H1 (cell line): Measurements from ENCODE around the gene CYP17A1. TPM values are rescaled to one million over a fixed set of nuclear protein-coding genes. Genes with fewer than 3 reads are reported as not detected.
A peak's percentile ranks its signal among the peaks of the same experiment; 100 is the strongest.

Experiments used
- CTCF ChIA-PET: fragments of 300-600 bp; sonication (Branson Sonifier 250); formaldehyde crosslinking; loops from one replicate; lab custom pipeline; 2021; ENCODE audit not compliant: partially characterized antibody; lab: Charles Lee
- POLR2A ChIA-PET: fragments of 300-600 bp; sonication (Branson Sonifier 250); formaldehyde crosslinking; loops from one replicate; lab custom pipeline; 2021; ENCODE audit warnings: inconsistent platforms; ENCODE audit not compliant: partially characterized antibody; lab: Charles Lee
- DNase-seq, 2 experiments: peaks; one replicate each; pipeline versions ENCODE4 v3.0.0 to v3.0.0-alpha.2; 2010 to 2022; ENCODE audit warnings: low spot score in 2 of 2, low read depth in 1 of 2, mixed read lengths in 1 of 2
- FAIRE-seq: peaks from 2 replicates; lab custom pipeline; 2011; peaks lifted over from hg19 to GRCh38; lab: Jason Lieb, UNC
- H2AFZ ChIP-seq: 2 replicates; pipeline ENCODE4 v1.8.1; 2012; ENCODE audit warnings: low read length, inconsistent platforms
- H2AK5ac ChIP-seq: 2 replicates; pipeline ENCODE4 v1.6.1; 2013; ENCODE audit warnings: low read depth, low read length
- H2BK120ac ChIP-seq: replicated peaks from 2 replicates; pipeline ENCODE3; 2013; ENCODE audit warnings: low read depth, low read length, inconsistent platforms
- H2BK12ac ChIP-seq: 2 replicates; pipeline ENCODE4 v1.6.1; 2013; ENCODE audit warnings: low read depth, low read length
- H2BK15ac ChIP-seq: 2 replicates; pipeline ENCODE4 v1.6.1; 2013; ENCODE audit warnings: low read length
- H2BK20ac ChIP-seq: 2 replicates; pipeline ENCODE4 v1.6.1; 2013; ENCODE audit warnings: low read length
- H2BK5ac ChIP-seq: 2 replicates; pipeline ENCODE4 v1.6.1; 2013; ENCODE audit warnings: low read depth, low read length
- H3K14ac ChIP-seq: 2 replicates; pipeline ENCODE4 v1.6.1; 2013; ENCODE audit warnings: inconsistent platforms; ENCODE audit not compliant: insufficient read length
- H3K18ac ChIP-seq: 2 replicates; pipeline ENCODE4 v1.6.1; 2013; ENCODE audit warnings: low read length; ENCODE audit errors: extremely low read depth
- H3K23ac ChIP-seq: 2 replicates; pipeline ENCODE4 v1.6.1; 2013; ENCODE audit warnings: inconsistent platforms; ENCODE audit not compliant: insufficient read length
- H3K23me2 ChIP-seq: 2 replicates; pipeline ENCODE4 v1.6.1; 2013; ENCODE audit warnings: low read depth, low read length
- H3K27ac ChIP-seq: 2 replicates; pipeline ENCODE4 v1.6.1; 2011; ENCODE audit warnings: low read depth, low read length, inconsistent platforms
- H3K27me3 ChIP-seq, 4 experiments: replicated peaks in 1 of 4; 1 replicate in 1 of 4; 2 replicates in 3 of 4; pipeline versions ENCODE4 v1.6.1 to v1.8.1; 2011 to 2013; ENCODE audit warnings: low read length in 3 of 4, mild to moderate bottlenecking in 3 of 4, inconsistent platforms in 2 of 4, mixed read lengths in 2 of 4, moderate library complexity in 1 of 4; ENCODE audit not compliant: control insufficient read depth in 3 of 4, insufficient read depth in 3 of 4; ENCODE audit errors: extremely low read depth in 1 of 4
- H3K36me3 ChIP-seq, 4 experiments: 2 replicates each; pipeline versions ENCODE4 v1.6.1 to v1.8.1; 2011 to 2013; ENCODE audit warnings: mild to moderate bottlenecking in 4 of 4, low read length in 3 of 4, moderate library complexity in 2 of 4, control low read depth in 1 of 4, inconsistent platforms in 1 of 4; ENCODE audit not compliant: insufficient read depth in 4 of 4, control insufficient read depth in 2 of 4
- H3K4ac ChIP-seq: replicated peaks from 2 replicates; pipeline ENCODE3; 2013; ENCODE audit warnings: low read length, low read depth, mixed read lengths, inconsistent platforms; ENCODE audit not compliant: insufficient read length
- H3K4me1 ChIP-seq, 4 experiments: replicated peaks in 1 of 4; 1 replicate in 1 of 4; 2 replicates in 3 of 4; pipeline versions ENCODE4 v1.6.1 to v1.8.1; 2011 to 2013; ENCODE audit warnings: low read length in 3 of 4, inconsistent platforms in 2 of 4, mixed read lengths in 1 of 4; ENCODE audit not compliant: insufficient read depth in 4 of 4, control insufficient read depth in 3 of 4
- H3K4me2 ChIP-seq, 2 experiments: 2 replicates each; pipeline versions ENCODE4 v1.6.1 to v1.8.1; 2011 to 2013; ENCODE audit warnings: low read depth in 2 of 2, low read length in 2 of 2, control low read depth in 1 of 2, inconsistent platforms in 1 of 2, mild to moderate bottlenecking in 1 of 2; ENCODE audit not compliant: insufficient read depth in 1 of 2
- H3K4me3 ChIP-seq, 4 experiments: fragments of 200-600, 300-600 bp in 1 of 4; sonication (generic), shearing (Covaris generic), sonication (Bioruptor Twin) in 1 of 4; 2 replicates each; pipeline versions ENCODE4 v1.5.1 to v1.8.1; 2011 to 2016; ENCODE audit warnings: low read length in 4 of 4, low read depth in 3 of 4, control low read depth in 2 of 4, inconsistent platforms in 2 of 4, mild to moderate bottlenecking in 2 of 4, mixed read lengths in 1 of 4, moderate library complexity in 1 of 4; ENCODE audit not compliant: insufficient read depth in 2 of 4; ENCODE audit errors: extremely low read depth in 1 of 4
- H3K56ac ChIP-seq: replicated peaks from 2 replicates; pipeline ENCODE3; 2013; ENCODE audit warnings: low read depth, mild to moderate bottlenecking, mixed read lengths, low read length, inconsistent platforms; ENCODE audit not compliant: insufficient read length
- H3K79me1 ChIP-seq: 2 replicates; pipeline ENCODE4 v1.6.1; 2013; ENCODE audit warnings: low read depth, low read length, control low read depth
- H3K79me2 ChIP-seq, 2 experiments: 2 replicates each; pipeline versions ENCODE4 v1.6.1 to v1.8.1; 2012 to 2013; ENCODE audit warnings: low read length in 2 of 2, mild to moderate bottlenecking in 2 of 2, inconsistent platforms in 1 of 2; ENCODE audit not compliant: insufficient read depth in 2 of 2, control insufficient read depth in 1 of 2
- H3K9ac ChIP-seq, 4 experiments: replicated peaks in 1 of 4; 1 replicate in 1 of 4; 2 replicates in 3 of 4; pipeline versions ENCODE4 v1.6.1 to v1.8.1; 2011 to 2013; ENCODE audit warnings: low read depth in 3 of 4, low read length in 3 of 4, control low read depth in 2 of 4, mild to moderate bottlenecking in 2 of 4, moderate library complexity in 2 of 4, inconsistent platforms in 1 of 4; ENCODE audit errors: extremely low read depth in 1 of 4
- H3K9me3 ChIP-seq, 2 experiments: 2 replicates each; pipeline versions ENCODE4 v1.6.1 to v1.8.1; 2012 to 2013; ENCODE audit warnings: mild to moderate bottlenecking in 2 of 2, moderate library complexity in 2 of 2, control low read depth in 1 of 2, inconsistent platforms in 1 of 2, low read depth in 1 of 2, low read length in 1 of 2, mixed read lengths in 1 of 2; ENCODE audit not compliant: insufficient read depth in 2 of 2
- H4K20me1 ChIP-seq, 2 experiments: replicated peaks in 1 of 2; 2 replicates each; pipeline versions ENCODE3 to v1.8.1; 2011 to 2013; ENCODE audit warnings: inconsistent platforms in 2 of 2, low read length in 2 of 2, mild to moderate bottlenecking in 1 of 2; ENCODE audit not compliant: insufficient read depth in 2 of 2, control insufficient read depth in 1 of 2
- H4K5ac ChIP-seq: 2 replicates; pipeline ENCODE4 v1.6.1; 2013; ENCODE audit warnings: low read length, low read depth, mixed read lengths, inconsistent platforms; ENCODE audit not compliant: insufficient read length
- H4K8ac ChIP-seq: 2 replicates; pipeline ENCODE4 v1.8.0; 2013; ENCODE audit warnings: mild to moderate bottlenecking, moderate library complexity, low read length, inconsistent platforms; ENCODE audit not compliant: insufficient read depth; ENCODE audit errors: extremely low read depth
- H4K91ac ChIP-seq: replicated peaks from 2 replicates; pipeline ENCODE3; 2013; ENCODE audit warnings: low read length, mixed read lengths, inconsistent platforms; ENCODE audit not compliant: insufficient read length
- EZH2 ChIP-seq: fragments of 200-600 bp; sonication (generic); IDR thresholded peaks from 2 replicates; pipeline ENCODE4 v1.7.1; 2012; ENCODE audit warnings: low read depth, mild to moderate bottlenecking, moderate library complexity, low read length, inconsistent platforms; ENCODE audit not compliant: severe bottlenecking
- KDM1A ChIP-seq: fragments of 200-600, 300-600 bp; sonication (generic); IDR thresholded peaks from 2 replicates; pipeline ENCODE4 v1.7.1; 2016; ENCODE audit warnings: mild to moderate bottlenecking, low read length, borderline replicate concordance
- RXRA ChIP-seq: IDR thresholded peaks from 2 replicates; pipeline ENCODE4 v1.6.1; 2011; ENCODE audit warnings: low read depth, mild to moderate bottlenecking, low read length, moderate library complexity; ENCODE audit not compliant: insufficient read depth
- TEAD4 ChIP-seq: IDR thresholded peaks from 2 replicates; pipeline ENCODE4 v1.6.1; 2012; ENCODE audit warnings: low read depth, low read length, inconsistent platforms, mixed read lengths
- ZNF274 ChIP-seq: IDR thresholded peaks from 2 replicates; pipeline ENCODE4 v1.7.0; 2012; ENCODE audit warnings: low read length, borderline replicate concordance; ENCODE audit errors: extremely low read depth
- WGBS, 2 experiments: shearing (Covaris generic) in 1 of 2; methylation state at CpG; one replicate each; pipeline versions ENCODE4 v1.1.6 to v1.1.7; 2013 to 2015; ENCODE audit warnings: low lambda C conversion rate in 2 of 2, mixed read lengths in 2 of 2, inconsistent platforms in 1 of 2, low coverage in 1 of 2, missing lambda C conversion rate in 1 of 2; ENCODE audit not compliant: insufficient replicate concordance in 2 of 2, insufficient coverage in 1 of 2, insufficient read length in 1 of 2; ENCODE audit errors: extremely low coverage in 1 of 2, missing lambda C conversion rate in 1 of 2; 5-methylcytosine and 5-hydroxymethylcytosine counted together
- polyA plus RNA-seq, 7 experiments: library from polyadenylated mRNA; depleted of rRNA in 3 of 7; stranded (reverse) in 5 of 7; unstranded in 2 of 7; fragments of >200 nt in 5 of 7; fragments of 200-250 nt in 2 of 7; gene quantifications; 1 replicate in 5 of 7; 2 replicates in 1 of 7; 4 replicates in 1 of 7; pipeline versions ENCODE4 v1.2.1 to v1.2.3, GENCODE V29; 2011 to 2013; ENCODE audit warnings: missing spikeins in 2 of 7, mixed read lengths in 2 of 7
- total RNA-seq: library from RNA; stranded (reverse); fragmentation: NEBNext Ultra II Directional; extraction: Animal tissue kit (Norgen Biotek cat#: 25700); gene quantifications from 2 replicates; pipeline ENCODE4 v1.2.1, GENCODE V29; 2021
- TF ChIP-seq, protein P1 (sequence below), 3 experiments: IDR thresholded peaks; 1 replicate in 2 of 3; 2 replicates in 1 of 3; pipeline versions ENCODE4 v1.5.1 to v1.6.1; 2011; ENCODE audit warnings: low read length in 3 of 3, mild to moderate bottlenecking in 3 of 3, inconsistent platforms in 2 of 3, low read depth in 1 of 3, moderate library complexity in 1 of 3; ENCODE audit not compliant: insufficient read depth in 1 of 3; ENCODE audit errors: control extremely low read depth in 1 of 3
- TF ChIP-seq, protein P2 (sequence below): IDR thresholded peaks from 2 replicates; pipeline ENCODE4 v1.6.1; 2012; ENCODE audit warnings: low read length, inconsistent platforms

The CYP17A1 gene
- total and polyA plus RNA-seq, 2 of the 8 experiments (the other 6 are each of a cell fraction or from before 2014, with no cell fraction given), result not detected

DNA sequence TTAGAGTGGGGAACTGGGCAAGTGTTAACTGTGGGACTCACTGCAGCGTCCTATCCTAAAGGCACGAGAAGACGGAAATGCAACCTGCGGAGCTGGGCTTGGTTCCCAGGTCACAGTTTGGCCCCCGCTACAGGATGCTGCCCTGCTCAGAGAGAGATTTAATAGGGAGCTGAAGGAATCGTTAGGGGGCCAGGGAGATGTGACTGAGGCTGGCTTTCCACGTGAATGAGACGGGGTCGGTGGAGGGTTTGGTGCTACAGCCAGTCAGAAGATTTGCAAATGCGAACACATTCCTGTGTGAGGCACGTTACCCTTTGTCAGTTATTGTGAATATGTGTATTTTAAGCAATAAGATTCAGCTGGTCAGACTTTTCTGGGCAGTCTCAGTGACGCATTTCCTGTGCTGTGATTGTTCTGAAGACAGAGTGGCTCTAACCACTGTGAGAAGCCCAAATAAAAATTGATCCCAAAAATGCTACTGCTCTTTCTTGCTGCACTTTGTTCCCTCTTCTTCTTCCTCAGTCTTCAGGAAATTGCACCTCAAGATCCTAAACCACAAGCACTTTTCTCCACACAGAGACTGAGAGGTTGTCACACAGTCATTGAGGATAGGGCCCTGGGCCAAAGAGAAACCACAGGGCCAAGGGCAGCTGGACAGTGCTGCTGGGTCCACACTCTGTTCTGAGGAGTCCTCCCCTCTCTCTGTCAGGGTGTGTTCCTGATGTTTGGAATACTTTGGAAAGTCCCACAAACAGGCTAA lies 21.2 kb downstream of the CYP17A1 start:
- Histone ChIP-seq H2BK120ac (no peak overlapping the region), H2BK5ac (peak overlapping the region; percentile 55; the same call in 1 of the 2 replicates), H2BK15ac (no peak overlapping the region), H4K91ac (no peak overlapping the region), H4K20me1 (no peaks in the 10 kb centered on the region), H4K8ac (no peak overlapping the region), H3K27me3 (no peaks in the 10 kb centered on the region), H3K36me3 (peaks cover 0 to 7% (median 2%) of the 10 kb centered on the region in 4 experiments; a peak in 2 of 8 replicates), H4K5ac (no peak overlapping the region), H3K27ac (no peak overlapping the region; the same call in 1 of the 2 replicates), H3K18ac (no peak overlapping the region; the same call in 1 of the 2 replicates), H2AK5ac (no peak overlapping the region), H3K56ac (no peak overlapping the region), H2BK12ac (no peak overlapping the region), H3K79me2 (no peaks in the 10 kb centered on the region), H2BK20ac (no peak overlapping the region), H3K9ac (no peak overlapping the region), H3K14ac (no peak overlapping the region), H2AFZ (no peak overlapping the region), H3K9me3 (no peaks in the 10 kb centered on the region), H3K23ac (no peak overlapping the region), H3K23me2 (no peaks in the 10 kb centered on the region), H3K4me3 (no peak overlapping the region), H3K4ac (no peak overlapping the region), H3K79me1 (no peaks in the 10 kb centered on the region), H3K4me2 (no peak overlapping the region), H3K4me1 (peaks cover 0 to 7% (median 2%) of the 10 kb centered on the region in 4 experiments; a peak in 4 of 7 replicates)
- POLR2A ChIA-PET, result interaction anchor here (0.6 to 1.2 kb wide), 4 partner anchors 13 to 85 kb away, joined by 3 to 5 read pairs (median 3); no protein-coding TSS in a partner anchor
- FAIRE-seq (no peak), DNase-seq (no peak)
- WGBS, 2 experiments, result 66% methylated on average over 12 of the region's 12 CpGs; no CpG with 5 or more reads in 1 of the 2 experiments
- CTCF ChIA-PET, result interaction anchor here (0.8 to 2.4 kb wide), 5 partner anchors 13 to 279 kb away, joined by 3 to 8 read pairs (median 4); partner anchors contain the start of gene CYP17A1
- TF ChIP-seq TEAD4, result no peak
- TF ChIP-seq, protein P1, sequence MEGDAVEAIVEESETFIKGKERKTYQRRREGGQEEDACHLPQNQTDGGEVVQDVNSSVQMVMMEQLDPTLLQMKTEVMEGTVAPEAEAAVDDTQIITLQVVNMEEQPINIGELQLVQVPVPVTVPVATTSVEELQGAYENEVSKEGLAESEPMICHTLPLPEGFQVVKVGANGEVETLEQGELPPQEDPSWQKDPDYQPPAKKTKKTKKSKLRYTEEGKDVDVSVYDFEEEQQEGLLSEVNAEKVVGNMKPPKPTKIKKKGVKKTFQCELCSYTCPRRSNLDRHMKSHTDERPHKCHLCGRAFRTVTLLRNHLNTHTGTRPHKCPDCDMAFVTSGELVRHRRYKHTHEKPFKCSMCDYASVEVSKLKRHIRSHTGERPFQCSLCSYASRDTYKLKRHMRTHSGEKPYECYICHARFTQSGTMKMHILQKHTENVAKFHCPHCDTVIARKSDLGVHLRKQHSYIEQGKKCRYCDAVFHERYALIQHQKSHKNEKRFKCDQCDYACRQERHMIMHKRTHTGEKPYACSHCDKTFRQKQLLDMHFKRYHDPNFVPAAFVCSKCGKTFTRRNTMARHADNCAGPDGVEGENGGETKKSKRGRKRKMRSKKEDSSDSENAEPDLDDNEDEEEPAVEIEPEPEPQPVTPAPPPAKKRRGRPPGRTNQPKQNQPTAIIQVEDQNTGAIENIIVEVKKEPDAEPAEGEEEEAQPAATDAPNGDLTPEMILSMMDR (IDR thresholded peaks at IDR 0.05; ENCODE audit: control extremely low read depth in 1 of 3, insufficient read depth in 1 of 3, low read depth in 1 of 3, low read length in 3 of 3), result no peak
- no peak for TF ChIP-seq EZH2
- TF ChIP-seq, protein P2, sequence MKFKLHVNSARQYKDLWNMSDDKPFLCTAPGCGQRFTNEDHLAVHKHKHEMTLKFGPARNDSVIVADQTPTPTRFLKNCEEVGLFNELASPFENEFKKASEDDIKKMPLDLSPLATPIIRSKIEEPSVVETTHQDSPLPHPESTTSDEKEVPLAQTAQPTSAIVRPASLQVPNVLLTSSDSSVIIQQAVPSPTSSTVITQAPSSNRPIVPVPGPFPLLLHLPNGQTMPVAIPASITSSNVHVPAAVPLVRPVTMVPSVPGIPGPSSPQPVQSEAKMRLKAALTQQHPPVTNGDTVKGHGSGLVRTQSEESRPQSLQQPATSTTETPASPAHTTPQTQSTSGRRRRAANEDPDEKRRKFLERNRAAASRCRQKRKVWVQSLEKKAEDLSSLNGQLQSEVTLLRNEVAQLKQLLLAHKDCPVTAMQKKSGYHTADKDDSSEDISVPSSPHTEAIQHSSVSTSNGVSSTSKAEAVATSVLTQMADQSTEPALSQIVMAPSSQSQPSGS, result no peak
- no peak for TF ChIP-seq KDM1A
- TF ChIP-seq RXRA, result no peak
- no peak for TF ChIP-seq ZNF274
